Lung (tissue), 12 donors: ENCODE results near the gene CPT2. TPM values are rescaled to one million over a fixed set of nuclear protein-coding genes. Genes with fewer than 3 reads are reported as not detected.

Source experiments
- ATAC-seq: fragments of 200-7000 bp; cut with Tn5 transposase; one replicate; pipeline ENCODE4 v1.9.1; 2020; ENCODE audit warnings: moderate number of reproducible peaks; ENCODE audit not compliant: insufficient read depth, low FRiP score
- DNase-seq, 3 donors: peaks; one replicate each; pipeline ENCODE4 v3.0.0-alpha.2; 2013 to 2017
- H3K27ac ChIP-seq, 2 donors: one replicate each; pipeline ENCODE4 v1.5.1; 2013; ENCODE audit warnings: mild to moderate bottlenecking in 2 of 2, moderate library complexity in 2 of 2, control low read depth in 1 of 2, inconsistent platforms in 1 of 2, low read depth in 1 of 2, low read length in 1 of 2
- H3K27me3 ChIP-seq, 3 donors: one replicate each; pipeline ENCODE4 v1.5.1; 2013; ENCODE audit warnings: low read length in 2 of 3; ENCODE audit not compliant: control insufficient read depth in 3 of 3, insufficient read depth in 3 of 3
- H3K36me3 ChIP-seq, 4 donors: one replicate each; pipeline ENCODE4 v1.5.1; 2013; ENCODE audit warnings: low read length in 4 of 4, mild to moderate bottlenecking in 1 of 4, moderate library complexity in 1 of 4; ENCODE audit not compliant: control insufficient read depth in 4 of 4, insufficient read depth in 4 of 4
- H3K4me1 ChIP-seq, 5 donors: one replicate each; pipeline ENCODE4 v1.5.1; 2013; ENCODE audit warnings: low read length in 5 of 5, mild to moderate bottlenecking in 2 of 5, moderate library complexity in 1 of 5; ENCODE audit not compliant: control insufficient read depth in 5 of 5, insufficient read depth in 5 of 5
- H3K4me3 ChIP-seq: one replicate; pipeline ENCODE4 v1.5.1; 2013; ENCODE audit warnings: mild to moderate bottlenecking, control low read depth, moderate library complexity
- H3K9ac ChIP-seq, 2 donors: one replicate each; pipeline ENCODE4 v1.5.1; 2013; ENCODE audit warnings: low read length in 2 of 2, control low read depth in 1 of 2; ENCODE audit not compliant: insufficient read depth in 1 of 2
- H3K9me3 ChIP-seq, 4 donors: one replicate each; pipeline ENCODE4 v1.5.1; 2013; ENCODE audit warnings: low read length in 3 of 4, mild to moderate bottlenecking in 1 of 4, moderate library complexity in 1 of 4; ENCODE audit not compliant: control insufficient read depth in 4 of 4, insufficient read depth in 3 of 4
- WGBS, 2 donors: extraction: QIAGEN DNeasy Blood & Tissue Kit; methylation state at CpG; one replicate each; pipeline ENCODE4 v1.1.7; 2013; 5-methylcytosine and 5-hydroxymethylcytosine counted together
- polyA plus RNA-seq, 2 donors: library from polyadenylated mRNA; stranded (reverse); fragments of 200-250 nt; gene quantifications; one replicate each; pipeline ENCODE4 v1.2.1, GENCODE V29; 2013
- total RNA-seq, 2 donors: library from RNA; depleted of rRNA in 1 of 2; stranded (reverse); fragments of >200 nt in 1 of 2; gene quantifications; one replicate each; pipeline ENCODE4 v1.2.1, GENCODE V29; 2014 to 2021
- TF ChIP-seq, protein P1 (sequence below): IDR thresholded peaks from 2 replicates; pipeline ENCODE4 v1.5.1; 2012; ENCODE audit warnings: mild to moderate bottlenecking; ENCODE audit errors: control extremely low read depth, extremely low read depth
- donor health status: control.
- donor health status: control.
- donor health status: Bipolar disorder and iron deficiency.
- donor health status: healthy.
- donor health status: DM: yes; HTN: yes; CAD: no.

CPT2 gene
- total and polyA plus RNA-seq, 4 donors = 11.5 to 26.4 (median 18.7) TPM

DNA sequence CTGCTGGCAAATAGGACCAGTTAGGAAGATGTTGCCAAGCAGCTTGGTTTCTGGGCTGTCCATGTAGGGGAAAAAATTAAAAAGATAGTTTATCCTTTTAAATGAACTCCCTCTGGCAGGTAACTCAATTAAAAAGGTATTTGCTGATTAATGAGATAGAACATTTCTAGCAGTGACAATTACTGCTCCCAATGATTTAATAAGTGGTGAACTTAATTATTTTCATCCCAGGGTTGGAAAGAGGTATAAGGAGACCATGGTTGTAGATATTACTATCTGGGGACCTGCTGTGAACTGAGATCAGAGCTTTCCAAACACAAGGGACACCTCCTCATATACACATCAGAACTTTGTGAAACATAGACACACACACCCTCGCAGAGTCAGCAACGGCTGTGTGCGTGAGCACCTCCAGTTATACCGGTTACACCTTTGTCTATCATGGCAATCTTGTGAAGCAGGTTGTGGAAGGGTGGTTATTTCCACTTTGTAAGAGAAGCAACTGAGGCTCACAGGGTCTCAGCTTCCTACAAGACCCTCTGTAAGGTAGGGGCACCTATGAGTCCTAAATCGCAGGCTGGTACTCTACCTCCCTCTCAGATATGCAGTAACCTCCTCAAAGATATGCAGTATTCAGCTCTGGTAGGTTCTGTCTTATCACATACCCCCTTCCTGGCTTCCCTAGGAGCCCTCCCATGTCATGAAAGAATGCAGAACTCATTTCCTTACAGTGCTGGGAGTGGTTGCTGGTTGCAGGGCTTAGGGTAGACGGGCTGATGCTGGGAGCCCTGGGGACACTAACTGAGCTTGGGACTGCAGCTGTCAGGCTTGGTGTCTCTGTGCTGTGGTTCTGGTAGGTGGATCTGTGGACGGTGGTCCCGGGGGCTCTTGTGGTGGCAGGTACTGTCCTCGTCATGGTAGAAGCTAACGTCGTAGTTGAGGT, 60.2 kb downstream of the CPT2 start:
- TF ChIP-seq, protein P1, sequence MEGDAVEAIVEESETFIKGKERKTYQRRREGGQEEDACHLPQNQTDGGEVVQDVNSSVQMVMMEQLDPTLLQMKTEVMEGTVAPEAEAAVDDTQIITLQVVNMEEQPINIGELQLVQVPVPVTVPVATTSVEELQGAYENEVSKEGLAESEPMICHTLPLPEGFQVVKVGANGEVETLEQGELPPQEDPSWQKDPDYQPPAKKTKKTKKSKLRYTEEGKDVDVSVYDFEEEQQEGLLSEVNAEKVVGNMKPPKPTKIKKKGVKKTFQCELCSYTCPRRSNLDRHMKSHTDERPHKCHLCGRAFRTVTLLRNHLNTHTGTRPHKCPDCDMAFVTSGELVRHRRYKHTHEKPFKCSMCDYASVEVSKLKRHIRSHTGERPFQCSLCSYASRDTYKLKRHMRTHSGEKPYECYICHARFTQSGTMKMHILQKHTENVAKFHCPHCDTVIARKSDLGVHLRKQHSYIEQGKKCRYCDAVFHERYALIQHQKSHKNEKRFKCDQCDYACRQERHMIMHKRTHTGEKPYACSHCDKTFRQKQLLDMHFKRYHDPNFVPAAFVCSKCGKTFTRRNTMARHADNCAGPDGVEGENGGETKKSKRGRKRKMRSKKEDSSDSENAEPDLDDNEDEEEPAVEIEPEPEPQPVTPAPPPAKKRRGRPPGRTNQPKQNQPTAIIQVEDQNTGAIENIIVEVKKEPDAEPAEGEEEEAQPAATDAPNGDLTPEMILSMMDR = no peak
- ATAC-seq (no peak), DNase-seq (no peak)
- H3K27me3 ChIP-seq = no peaks in the 10 kb centered on the region
- H3K9me3 ChIP-seq = no peaks in the 10 kb centered on the region
- WGBS, 2 donors = 87 to 88% methylated on average over 11 of the region's 11 CpGs
- no peak overlapping the region for H3K27ac ChIP-seq
- no peak overlapping the region for H3K9ac ChIP-seq
- H3K36me3 ChIP-seq = peaks cover 0 to 13% (median 3%) of the 10 kb centered on the region in 4 donors
- peaks cover 0 to 8% (median 0%) of the 10 kb centered on the region in 5 donors for H3K4me1 ChIP-seq
- H3K4me3 ChIP-seq = no peak overlapping the region

DNA sequence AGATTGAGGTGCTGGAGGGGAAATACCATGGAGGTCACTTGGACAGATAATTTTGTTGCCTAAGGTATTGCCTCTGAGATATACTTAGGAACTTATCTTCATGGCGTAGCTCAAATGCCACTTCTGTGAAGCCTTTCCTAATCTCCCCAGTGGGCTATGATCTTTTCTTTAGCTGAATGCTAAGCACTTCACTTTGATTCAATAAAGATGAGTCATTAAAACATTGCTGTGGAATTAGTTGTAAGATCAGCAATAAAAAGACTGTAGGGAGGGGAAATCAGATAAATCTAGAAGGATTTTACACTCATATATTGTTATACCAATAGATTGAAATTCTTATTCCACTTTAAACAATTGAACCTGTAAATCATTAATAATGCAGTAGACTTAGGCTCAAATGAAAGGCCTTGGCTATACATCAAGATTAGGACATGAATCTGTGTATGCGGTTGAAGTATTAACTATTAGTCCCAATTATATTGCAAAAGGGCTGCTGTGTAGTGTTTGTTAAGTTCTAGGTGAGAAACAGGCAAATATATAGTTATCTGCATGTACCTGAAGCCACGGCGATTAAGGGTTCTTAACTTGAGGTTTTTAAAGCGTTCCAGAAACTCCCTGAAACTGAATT, 60.9 kb downstream of the CPT2 start:
- Histone ChIP-seq H3K9ac (no peak overlapping the region), H3K4me3 (no peak overlapping the region), H3K9me3 (no peaks in the 10 kb centered on the region), H3K36me3 (peaks cover 0 to 13% (median 3%) of the 10 kb centered on the region in 4 donors), H3K27me3 (no peaks in the 10 kb centered on the region), H3K27ac (no peak overlapping the region), H3K4me1 (peaks cover 0 to 8% (median 0%) of the 10 kb centered on the region in 5 donors)
- TF ChIP-seq, protein P1 = no peak
- no peak for ATAC-seq
- WGBS, 2 donors = 82 to 93% methylated on average over 5 of the region's 5 CpGs
- peak in 1 of 3 donors; percentile 20 for DNase-seq

DNA sequence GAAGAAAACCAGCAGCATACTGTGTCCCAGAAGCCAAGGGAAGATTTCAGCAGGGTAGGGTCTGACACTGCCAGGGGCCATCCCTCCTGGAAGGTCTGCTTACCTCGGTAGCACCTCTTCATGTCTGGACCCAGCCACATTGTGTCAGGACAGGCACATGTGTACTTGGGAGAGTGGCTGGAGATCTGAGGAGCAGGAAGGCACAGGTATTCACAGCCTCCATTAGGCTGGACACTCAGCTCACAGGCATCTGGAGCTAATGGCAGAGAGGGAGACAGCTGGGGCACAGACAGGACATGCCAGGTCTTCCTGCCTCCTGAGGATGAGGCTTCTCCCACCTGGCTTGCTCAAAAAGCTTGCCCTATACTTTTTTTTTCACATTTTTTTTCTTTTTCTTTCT, 61.6 kb downstream of the CPT2 start:
- peaks cover 0 to 13% (median 3%) of the 10 kb centered on the region in 4 donors for H3K36me3 ChIP-seq
- WGBS, 2 donors = 66 to 100% methylated on average over 1 of the region's 1 CpG
- no peak overlapping the region for H3K9ac ChIP-seq
- no peak overlapping the region for H3K27ac ChIP-seq
- H3K4me1 ChIP-seq = peaks cover 0 to 8% (median 0%) of the 10 kb centered on the region in 5 donors
- H3K9me3 ChIP-seq = no peaks in the 10 kb centered on the region
- H3K27me3 ChIP-seq = no peaks in the 10 kb centered on the region
- ATAC-seq = no peak
- no peak for DNase-seq
- TF ChIP-seq, protein P1 = no peak
- H3K4me3 ChIP-seq = no peak overlapping the region
